ENCODE results near the gene FA2H. TPM values are rescaled to one million over a fixed set of nuclear protein-coding genes. Genes with fewer than 3 reads are reported as not detected.
A peak's percentile ranks its signal among the peaks of the same experiment; 100 is the strongest.

Gene FA2H
- total and polyA plus RNA-seq, 2 of the 13 experiments (the other 11 are each of a cell fraction or from before 2014, with no cell fraction given), result 0.20 TPM; not detected in 1

DNA sequence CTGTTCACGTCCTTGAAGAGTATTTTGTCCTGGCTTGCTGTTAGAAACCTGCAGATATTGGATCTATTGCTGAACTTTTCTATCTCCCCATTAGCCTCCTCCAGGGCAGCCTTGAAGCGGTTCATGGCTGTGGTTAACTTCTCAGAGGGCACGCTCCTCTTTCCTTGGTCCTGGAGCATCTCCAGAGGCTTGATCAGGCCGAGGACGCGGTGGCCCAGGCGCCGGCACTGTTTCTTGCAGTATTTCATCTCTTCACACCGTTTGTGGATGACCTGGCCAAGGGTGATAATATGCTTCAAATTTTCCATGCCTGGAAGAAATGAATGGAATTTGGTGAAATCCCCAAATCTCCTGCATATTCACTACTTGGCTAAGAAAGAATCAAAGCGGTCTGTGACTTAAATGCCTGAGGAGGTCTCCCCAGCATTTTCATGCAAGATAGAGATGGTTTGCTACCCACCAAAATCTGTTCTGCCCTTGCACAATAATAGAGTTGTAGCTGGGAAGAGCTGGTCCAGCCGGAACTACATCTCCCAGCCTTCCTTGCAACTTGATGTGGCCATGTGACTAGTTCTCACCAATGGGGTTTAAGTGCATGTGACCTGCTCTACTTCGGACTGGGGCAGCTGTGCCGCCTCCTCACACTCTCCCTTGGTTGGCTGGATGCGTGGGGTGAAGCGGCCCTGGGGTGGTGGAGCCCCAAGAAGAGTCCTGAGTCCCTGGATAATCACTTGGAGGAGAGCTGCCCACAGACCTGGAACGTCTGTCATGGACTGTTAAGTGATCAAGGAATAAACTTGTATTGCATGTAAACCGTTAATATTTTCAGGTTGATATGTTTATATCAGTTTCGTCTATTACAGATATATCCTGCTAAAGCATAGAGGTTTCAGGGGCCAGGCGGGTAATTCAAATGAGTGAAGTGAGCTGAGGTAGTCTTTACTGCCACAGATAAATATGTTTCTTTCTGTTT, 78.9 kb downstream of the FA2H start (continued):
- no peak for TF ChIP-seq ZNF615 (CRISPR knock-in tag; IDR thresholded peaks at IDR 0.05; ENCODE audit: borderline replicate concordance)
- peak; percentile 73; the same call in 1 of the 2 replicates for TF ChIP-seq PRDM10 (CRISPR knock-in tag; IDR thresholded peaks at IDR 0.05; ENCODE audit: low read depth)
- TF ChIP-seq ZNF772 (CRISPR knock-in tag; IDR thresholded peaks at IDR 0.05), result no peak; the same call in 1 of the 2 replicates
- TF ChIP-seq ZNF781 (CRISPR knock-in tag; IDR thresholded peaks at IDR 0.05; ENCODE audit: borderline replicate concordance, not compliant biosample characterization), result no peak
- peak; percentile 59; the same call in 1 of the 2 replicates for TF ChIP-seq ZNF557 (CRISPR knock-in tag; IDR thresholded peaks at IDR 0.05)
- no peak for TF ChIP-seq ZNF552 (CRISPR knock-in tag; IDR thresholded peaks at IDR 0.05; ENCODE audit: borderline replicate concordance)
- TF ChIP-seq ZNF282 (IDR thresholded peaks at IDR 0.05; ENCODE audit: partially characterized antibody), result no peak
- peak; percentile 81 for TF ChIP-seq CBX5 (CRISPR knock-in tag; IDR thresholded peaks at IDR 0.05; ENCODE audit: borderline replicate concordance)
- 0 out of 2 replicates have a peak, but pooled peaks have one; percentile 12 for TF ChIP-seq RXRA (CRISPR knock-in tag; IDR thresholded peaks at IDR 0.05)
- TF ChIP-seq, protein P1, sequence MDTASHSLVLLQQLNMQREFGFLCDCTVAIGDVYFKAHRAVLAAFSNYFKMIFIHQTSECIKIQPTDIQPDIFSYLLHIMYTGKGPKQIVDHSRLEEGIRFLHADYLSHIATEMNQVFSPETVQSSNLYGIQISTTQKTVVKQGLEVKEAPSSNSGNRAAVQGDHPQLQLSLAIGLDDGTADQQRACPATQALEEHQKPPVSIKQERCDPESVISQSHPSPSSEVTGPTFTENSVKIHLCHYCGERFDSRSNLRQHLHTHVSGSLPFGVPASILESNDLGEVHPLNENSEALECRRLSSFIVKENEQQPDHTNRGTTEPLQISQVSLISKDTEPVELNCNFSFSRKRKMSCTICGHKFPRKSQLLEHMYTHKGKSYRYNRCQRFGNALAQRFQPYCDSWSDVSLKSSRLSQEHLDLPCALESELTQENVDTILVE (CRISPR knock-in tag; IDR thresholded peaks at IDR 0.05), result peak; percentile 76
- peak; percentile 82 for TF ChIP-seq GATAD1 (CRISPR knock-in tag; IDR thresholded peaks at IDR 0.05)
- no peak for TF ChIP-seq ZNF550 (CRISPR knock-in tag; IDR thresholded peaks at IDR 0.05; ENCODE audit: borderline replicate concordance)
- no peak for TF ChIP-seq ATAD3A (CRISPR knock-in tag; IDR thresholded peaks at IDR 0.05)
- TF ChIP-seq CHD2 (IDR thresholded peaks at IDR 0.05; ENCODE audit: low read depth, low read length), result 0 out of 2 replicates have a peak, but pooled peaks have one; percentile 52
- TF ChIP-seq ZFP90 (CRISPR knock-in tag; IDR thresholded peaks at IDR 0.05; ENCODE audit: borderline replicate concordance), result no peak
- 0 out of 2 replicates have a peak, but pooled peaks have one; percentile 41 for TF ChIP-seq ZNF12 (CRISPR knock-in tag; IDR thresholded peaks at IDR 0.05)
- no peak for TF ChIP-seq ATF6 (CRISPR knock-in tag; conservative IDR thresholded peaks at IDR 0.05)
- TF ChIP-seq ARNT (IDR thresholded peaks at IDR 0.05), result no peak
- TF ChIP-seq, protein P2, sequence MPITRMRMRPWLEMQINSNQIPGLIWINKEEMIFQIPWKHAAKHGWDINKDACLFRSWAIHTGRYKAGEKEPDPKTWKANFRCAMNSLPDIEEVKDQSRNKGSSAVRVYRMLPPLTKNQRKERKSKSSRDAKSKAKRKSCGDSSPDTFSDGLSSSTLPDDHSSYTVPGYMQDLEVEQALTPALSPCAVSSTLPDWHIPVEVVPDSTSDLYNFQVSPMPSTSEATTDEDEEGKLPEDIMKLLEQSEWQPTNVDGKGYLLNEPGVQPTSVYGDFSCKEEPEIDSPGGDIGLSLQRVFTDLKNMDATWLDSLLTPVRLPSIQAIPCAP (CRISPR knock-in tag; IDR thresholded peaks at IDR 0.05; ENCODE audit: low read depth), result no peak
- no peak for TF ChIP-seq NPAS2 (CRISPR knock-in tag; IDR thresholded peaks at IDR 0.05; ENCODE audit: borderline replicate concordance)
- TF ChIP-seq, protein P3, sequence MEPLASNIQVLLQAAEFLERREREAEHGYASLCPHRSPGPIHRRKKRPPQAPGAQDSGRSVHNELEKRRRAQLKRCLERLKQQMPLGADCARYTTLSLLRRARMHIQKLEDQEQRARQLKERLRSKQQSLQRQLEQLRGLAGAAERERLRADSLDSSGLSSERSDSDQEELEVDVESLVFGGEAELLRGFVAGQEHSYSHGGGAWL (CRISPR knock-in tag; IDR thresholded peaks at IDR 0.05), result no peak
